LNCaP clone FGC (cell line): ENCODE results near the gene PEDS1.

Experiments used
- DNase-seq: peaks from one replicate; pipeline ENCODE4 v3.0.0-alpha.2; 2011; ENCODE audit warnings: low read depth
- H3K4me3 ChIP-seq: 2 replicates; pipeline ENCODE4 v1.5.1; 2011; ENCODE audit warnings: mild to moderate bottlenecking, low read depth, low read length, control low read depth
- TF ChIP-seq, protein P1 (sequence below): IDR thresholded peaks from 2 replicates; pipeline ENCODE4 v1.5.1; 2012; ENCODE audit warnings: mild to moderate bottlenecking; ENCODE audit not compliant: control insufficient read depth, insufficient read depth; ENCODE audit errors: extremely low read depth

The PEDS1 gene

GRCh38 chr20:50115591-50116367 is 37.7 kb downstream of the PEDS1 start:
- TF ChIP-seq, protein P1, sequence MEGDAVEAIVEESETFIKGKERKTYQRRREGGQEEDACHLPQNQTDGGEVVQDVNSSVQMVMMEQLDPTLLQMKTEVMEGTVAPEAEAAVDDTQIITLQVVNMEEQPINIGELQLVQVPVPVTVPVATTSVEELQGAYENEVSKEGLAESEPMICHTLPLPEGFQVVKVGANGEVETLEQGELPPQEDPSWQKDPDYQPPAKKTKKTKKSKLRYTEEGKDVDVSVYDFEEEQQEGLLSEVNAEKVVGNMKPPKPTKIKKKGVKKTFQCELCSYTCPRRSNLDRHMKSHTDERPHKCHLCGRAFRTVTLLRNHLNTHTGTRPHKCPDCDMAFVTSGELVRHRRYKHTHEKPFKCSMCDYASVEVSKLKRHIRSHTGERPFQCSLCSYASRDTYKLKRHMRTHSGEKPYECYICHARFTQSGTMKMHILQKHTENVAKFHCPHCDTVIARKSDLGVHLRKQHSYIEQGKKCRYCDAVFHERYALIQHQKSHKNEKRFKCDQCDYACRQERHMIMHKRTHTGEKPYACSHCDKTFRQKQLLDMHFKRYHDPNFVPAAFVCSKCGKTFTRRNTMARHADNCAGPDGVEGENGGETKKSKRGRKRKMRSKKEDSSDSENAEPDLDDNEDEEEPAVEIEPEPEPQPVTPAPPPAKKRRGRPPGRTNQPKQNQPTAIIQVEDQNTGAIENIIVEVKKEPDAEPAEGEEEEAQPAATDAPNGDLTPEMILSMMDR = no peak
- peak overlapping the region; percentile 62 for H3K4me3 ChIP-seq
- DNase-seq = peak; percentile 93

DNA sequence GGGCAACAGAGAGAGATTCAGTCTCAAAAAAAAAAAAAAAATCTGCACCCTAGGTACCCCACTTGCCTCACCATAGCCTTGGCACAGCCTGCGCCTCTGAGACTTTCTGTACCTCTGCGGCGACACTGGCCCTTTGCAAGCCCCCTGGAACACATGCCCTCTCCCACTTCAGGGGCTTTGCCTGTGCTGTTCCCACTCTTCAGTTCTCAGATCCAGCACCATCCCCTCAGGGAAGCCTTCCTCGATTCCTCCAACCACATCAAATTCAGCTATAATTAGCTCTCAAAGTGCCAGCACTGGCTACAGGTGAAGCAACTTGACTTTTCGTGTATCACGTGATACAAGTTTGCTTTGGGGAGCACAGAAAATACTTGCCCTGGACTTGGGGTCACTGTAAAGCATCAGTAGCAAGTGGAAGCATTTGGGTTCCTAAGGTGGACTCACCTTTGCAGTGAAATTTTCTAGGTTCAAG is 38.4 kb downstream of the PEDS1 start:
- peak overlapping the region; percentile 62 for H3K4me3 ChIP-seq
- no peak for DNase-seq
- TF ChIP-seq, protein P1 = no peak

- H3K4me3 ChIP-seq = peak overlapping the region; percentile 94
- peak; percentile 19 for DNase-seq
- TF ChIP-seq, protein P1 = no peak
These were observed 39.9 kb downstream of the PEDS1 start for GRCh38 chr20:50113420-50114224.

GRCh38 chr20:50112512-50113419 is 40.8 kb downstream of the PEDS1 start, which contains the start of gene UBE2V1:
Gene UBE2V1, minus strand, starts transcription at chr20:50113150. Its CDS starts 22 bp downstream, at chr20:50113128.
- peak within 1 kb of the TSS; percentile 94 for H3K4me3 ChIP-seq
- peak; percentile 40 for DNase-seq
- TF ChIP-seq, protein P1 = peak; percentile 24

GRCh38 chr20:50111829-50112495 is 41.6 kb downstream of the PEDS1 start:
- no peak for DNase-seq
- TF ChIP-seq, protein P1 = no peak
- peak overlapping the region; percentile 94 for H3K4me3 ChIP-seq

DNA sequence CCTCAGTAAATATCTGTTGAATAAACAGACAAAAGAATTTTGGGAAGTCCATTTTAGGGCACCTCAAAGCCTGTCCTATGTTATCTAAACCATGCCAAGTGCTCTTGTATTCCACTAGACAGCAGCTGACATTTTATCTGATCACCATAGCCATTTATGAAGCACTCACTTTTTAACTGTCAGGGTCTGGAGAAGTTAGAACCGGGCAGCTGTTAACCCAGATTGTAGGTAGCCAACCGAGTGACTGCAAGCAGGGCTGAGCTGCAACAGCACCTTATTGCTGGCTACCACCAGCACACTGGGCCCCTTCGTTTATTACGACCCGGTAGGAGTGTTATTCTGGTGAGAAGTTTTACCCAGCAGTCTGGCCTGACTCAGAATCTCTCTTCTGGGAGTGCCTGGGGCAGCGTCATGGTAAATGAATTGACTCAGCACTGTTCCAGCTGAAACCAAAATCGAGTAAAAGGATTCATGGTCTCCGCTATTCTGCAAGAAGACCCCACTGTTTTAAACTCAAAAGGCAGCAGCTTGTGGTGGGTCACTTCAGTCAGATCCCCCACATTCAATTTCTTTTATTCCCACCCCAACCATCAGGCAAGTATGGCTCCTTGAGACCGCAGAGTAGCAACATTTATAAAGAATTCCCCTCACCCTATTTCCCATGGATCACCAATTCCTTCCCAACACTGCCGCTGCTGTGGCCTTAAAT is 42.2 kb downstream of the PEDS1 start:
- no peak for DNase-seq
- H3K4me3 ChIP-seq = peak overlapping the region; percentile 94
- TF ChIP-seq, protein P1 = no peak
